HG03342 (cell line): ENCODE data around the gene FOXRED2.
"Not testable (repeated sequence)": the region's sequence is repeated elsewhere in the genome, so short reads cannot be mapped to it uniquely, and the experiment has no call there.

Source experiments
- ATAC-seq: cut with Tn5 transposase; IDR thresholded peaks from one replicate; pipeline ENCODE4 v1.9.1; 2021; ENCODE audit warnings: mild to moderate bottlenecking, moderate library complexity; ENCODE audit not compliant: unreplicated experiment

The FOXRED2 gene

GRCh38 chr22:36452250-36452977 lies 54.4 kb downstream of the FOXRED2 start:
- no peak for ATAC-seq

GRCh38 chr22:36450923-36451322 lies 55.9 kb downstream of the FOXRED2 start:
- ATAC-seq: not testable (repeated sequence)

GRCh38 chr22:36449596-36450175 lies 57.2 kb downstream of the FOXRED2 start:
- ATAC-seq: no peak

GRCh38 chr22:36447632-36448031 lies 59.2 kb downstream of the FOXRED2 start:
- no peak for ATAC-seq

- ATAC-seq: no peak
Measured at GRCh38 chr22:36445158-36445668, 61.6 kb downstream of the FOXRED2 start.

GRCh38 chr22:36443198-36443770 lies 63.6 kb downstream of the FOXRED2 start:
- no peak for ATAC-seq

- no peak for ATAC-seq
Measured at GRCh38 chr22:36442506-36443197, 64.2 kb downstream of the FOXRED2 start.

GRCh38 chr22:36440429-36441002 lies 66.3 kb downstream of the FOXRED2 start:
- ATAC-seq: no peak

- ATAC-seq: no peak
Measured at GRCh38 chr22:36439481-36440271, 67.2 kb downstream of the FOXRED2 start.
